GM13977 (cell line): Measurements from ENCODE around the gene BRMS1.

Source experiments
- DNase-seq: peaks from one replicate; pipeline ENCODE4 v3.0.0; 2012; ENCODE audit warnings: low spot score
- CTCF ChIP-seq: IDR thresholded peaks from 2 replicates; pipeline ENCODE4 v1.5.1; 2012; ENCODE audit warnings: mild to moderate bottlenecking, control low read depth; ENCODE audit not compliant: insufficient read depth; ENCODE audit errors: extremely low read depth, missing control alignments
- in situ Hi-C: fragments of 300-500 bp; cut with MboI; formaldehyde crosslinking; loops from one replicate; pipeline ENCODE4 v1.12.0; 2022; ENCODE audit warnings: low sequenced_read_pairs, low pct_unique_long_range_greater_than_20kb, mixed read lengths, inconsistent platforms; ENCODE audit not compliant: unreplicated experiment

BRMS1 gene

GRCh38 chr11:66333896-66334604 is 10.9 kb downstream of the BRMS1 start:
- no peak for DNase-seq
- no peak for TF ChIP-seq CTCF
- in situ Hi-C loops, result no loop called here

GRCh38 chr11:66333220-66333877 is 11.6 kb downstream of the BRMS1 start:
- no peak for TF ChIP-seq CTCF
- no peak for DNase-seq
- in situ Hi-C loops, result no loop called here

GRCh38 chr11:66332371-66333219 is 12.3 kb downstream of the BRMS1 start:
- no peak for DNase-seq
- TF ChIP-seq CTCF, result no peak
- in situ Hi-C loops, result no loop called here

GRCh38 chr11:66331542-66332370 is 13.1 kb downstream of the BRMS1 start:
- TF ChIP-seq CTCF, result no peak

GRCh38 chr11:66330931-66331330 is 14.0 kb downstream of the BRMS1 start:
- in situ Hi-C loops, result no loop called here
- no peak for DNase-seq
- TF ChIP-seq CTCF, result no peak

More at GRCh38 chr11:66331542-66332370, 13.1 kb downstream of the BRMS1 start:
- in situ Hi-C loops, result no loop called here
- no peak for DNase-seq

- DNase-seq, result no peak
- no peak for TF ChIP-seq CTCF
- in situ Hi-C loops, result no loop called here
Measured at GRCh38 chr11:66329165-66329673, 15.7 kb downstream of the BRMS1 start.
